Muscle of leg (tissue), 11 donors: Measurements from ENCODE around the gene DPH1. TPM values are rescaled to one million over a fixed set of nuclear protein-coding genes. Genes with fewer than 3 reads are reported as not detected.
A peak's percentile ranks its signal among the peaks of the same experiment; 100 is the strongest.

Experiments used
- DNase-seq: peaks from one replicate; pipeline ENCODE4 v3.0.0; 2013
- H3K27ac ChIP-seq: one replicate; pipeline ENCODE4 v1.5.1; 2013; ENCODE audit warnings: mild to moderate bottlenecking, low read length, control low read depth
- H3K27me3 ChIP-seq: one replicate; pipeline ENCODE4 v1.6.1; 2013; ENCODE audit warnings: low read length; ENCODE audit not compliant: control insufficient read depth, insufficient read depth
- H3K36me3 ChIP-seq: one replicate; pipeline ENCODE4 v1.6.1; 2013; ENCODE audit warnings: low read length; ENCODE audit not compliant: control insufficient read depth, insufficient read depth
- H3K4me1 ChIP-seq: one replicate; pipeline ENCODE4 v1.6.1; 2013; ENCODE audit warnings: low read length; ENCODE audit not compliant: control insufficient read depth, insufficient read depth
- H3K4me3 ChIP-seq: one replicate; pipeline ENCODE4 v1.5.1; 2013; ENCODE audit warnings: low read length, control low read depth
- H3K9me3 ChIP-seq: replicated peaks from 2 replicates; pipeline ENCODE4 v1.6.1; 2013; ENCODE audit warnings: low read depth, low read length; ENCODE audit not compliant: control insufficient read depth
- WGBS: methylation state at CpG from one replicate; pipeline ENCODE4 v1.1.5; 2013; ENCODE audit warnings: missing lambda C conversion rate; ENCODE audit not compliant: insufficient coverage; 5-methylcytosine and 5-hydroxymethylcytosine counted together
- polyA plus RNA-seq, 8 donors: library from polyadenylated mRNA; unstranded; fragments of 120-200 nt; gene quantifications; one replicate each; pipeline versions ENCODE4 v1.2.1 to v1.2.3, GENCODE V29; 2013; ENCODE audit warnings: inconsistent platforms in 1 of 8, low replicate concordance in 1 of 8; ENCODE audit not compliant: insufficient read length in 8 of 8, insufficient read depth in 1 of 8
- total RNA-seq: library from RNA; stranded (reverse); fragments of 120-200 nt; gene quantifications from one replicate; pipeline ENCODE4 v1.2.4, GENCODE V29; 2013

DPH1 gene
- total and polyA plus RNA-seq, 9 donors: 23.3 to 37.0 (median 31.2) TPM

DNA sequence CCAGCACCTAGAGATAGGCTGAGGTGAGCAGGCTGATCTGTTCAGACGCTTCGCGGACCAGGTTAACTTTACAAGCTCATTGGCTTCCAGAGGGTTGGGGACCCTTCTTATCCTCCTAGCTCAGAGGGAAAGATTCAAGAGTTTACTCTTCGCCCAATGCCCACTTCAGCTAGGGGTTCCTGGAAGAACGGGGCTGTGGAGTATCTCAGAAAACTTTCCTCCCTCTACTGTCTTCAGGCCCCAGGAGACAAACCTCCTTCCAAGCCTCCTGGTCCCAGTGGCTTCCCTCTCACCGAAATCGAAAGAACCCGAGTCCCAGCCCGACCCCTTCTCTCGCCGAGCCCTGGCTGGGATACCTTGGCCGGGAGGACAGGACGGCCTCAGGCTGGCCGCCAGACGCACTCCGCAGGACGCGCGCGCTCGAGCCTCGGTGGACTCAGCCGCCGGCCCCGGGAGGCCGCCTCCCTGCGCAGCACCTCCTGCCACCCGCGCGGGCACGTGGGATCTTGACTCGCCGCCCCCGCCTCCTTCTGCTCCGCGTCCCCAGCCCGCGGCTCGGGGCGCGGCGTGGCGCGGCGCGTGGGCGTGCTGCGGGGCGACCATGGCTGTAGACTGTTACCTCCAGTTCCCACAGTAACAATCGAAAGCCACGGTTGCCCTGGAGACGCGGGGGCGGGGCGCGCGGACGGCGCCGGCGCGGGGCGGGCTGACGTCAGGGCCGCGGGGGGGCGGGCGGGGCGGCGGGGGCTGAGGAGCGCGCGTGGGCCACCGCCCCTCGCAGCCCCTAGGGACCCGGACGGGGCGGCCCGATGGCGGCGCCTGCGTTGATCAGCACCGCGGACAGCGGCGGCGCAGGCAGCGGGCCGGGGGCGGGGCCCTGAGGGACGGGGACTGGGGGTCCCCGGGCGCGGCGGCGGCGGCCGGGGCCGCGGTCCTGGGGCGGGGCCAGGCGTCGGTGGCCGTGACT, 19.7 kb downstream of the DPH1 start:
- H3K36me3 ChIP-seq: peaks cover 4% of the 10 kb centered on the region
- peak overlapping the region; percentile 40 for H3K27ac ChIP-seq
- no peaks in the 10 kb centered on the region for H3K9me3 ChIP-seq
- DNase-seq: peak; percentile 92
- peaks cover 45% of the 10 kb centered on the region for H3K27me3 ChIP-seq
- 0% methylated on average over 98 of the region's 104 CpGs for WGBS
- peaks cover 39% of the 10 kb centered on the region for H3K4me1 ChIP-seq
- H3K4me3 ChIP-seq: peak overlapping the region; percentile 45

DNA sequence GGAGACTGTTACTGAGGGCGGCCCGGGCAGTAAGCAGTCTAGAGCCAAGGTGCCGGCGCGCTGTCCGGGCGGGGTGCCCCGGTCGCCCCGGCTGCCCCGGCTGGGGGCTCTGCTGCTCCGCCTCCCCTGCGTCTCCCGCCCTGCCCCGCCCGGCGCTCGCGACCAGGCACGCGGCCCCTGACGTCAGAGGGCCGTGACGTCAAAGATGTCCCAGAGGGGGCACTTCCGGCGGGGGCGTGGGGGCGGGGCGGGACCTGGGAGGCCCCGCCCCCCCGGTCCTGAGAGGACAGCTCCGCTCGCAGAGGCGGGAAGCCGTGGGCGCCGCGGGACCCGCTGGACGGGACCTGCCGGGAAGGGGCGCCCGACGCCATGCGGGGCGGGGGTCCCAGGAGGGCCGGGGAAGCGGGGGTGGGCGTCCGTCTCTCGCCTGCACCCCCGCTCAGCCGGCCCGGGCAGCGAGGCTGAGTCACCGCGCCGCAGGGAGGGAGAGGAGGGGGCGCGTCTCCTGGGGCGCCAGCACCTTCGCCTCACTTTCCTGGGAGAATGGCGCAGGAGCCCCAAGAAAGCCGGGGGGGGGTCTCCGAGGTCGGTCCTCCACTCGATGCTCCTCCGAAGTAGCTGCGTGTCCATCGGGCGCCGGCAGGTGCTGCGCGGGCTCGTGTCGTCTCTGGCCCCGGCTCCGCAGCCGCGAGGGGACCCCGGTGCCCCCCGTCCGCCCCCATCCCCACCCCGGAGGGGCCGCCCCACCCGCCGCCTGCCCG, 20.5 kb downstream of the DPH1 start:
- H3K4me1 ChIP-seq: peaks cover 41% of the 10 kb centered on the region
- H3K36me3 ChIP-seq: no peaks in the 10 kb centered on the region
- DNase-seq: peak; percentile 82
- peaks cover 49% of the 10 kb centered on the region for H3K27me3 ChIP-seq
- H3K9me3 ChIP-seq: no peaks in the 10 kb centered on the region
- WGBS: 1% methylated on average over 69 of the region's 88 CpGs
- H3K4me3 ChIP-seq: peak overlapping the region; percentile 37
- H3K27ac ChIP-seq: no peak overlapping the region

- Histone ChIP-seq H3K4me1 (peaks cover 41% of the 10 kb centered on the region), H3K27ac (no peak overlapping the region), H3K36me3 (no peaks in the 10 kb centered on the region), H3K27me3 (peaks cover 52% of the 10 kb centered on the region), H3K9me3 (no peaks in the 10 kb centered on the region), H3K4me3 (no peak overlapping the region)
- DNase-seq: peak; percentile 74
- 4% methylated on average over 63 of the region's 81 CpGs for WGBS
These were observed 21.3 kb downstream of the DPH1 start for GRCh38 chr17:2051061-2051932.

DNA sequence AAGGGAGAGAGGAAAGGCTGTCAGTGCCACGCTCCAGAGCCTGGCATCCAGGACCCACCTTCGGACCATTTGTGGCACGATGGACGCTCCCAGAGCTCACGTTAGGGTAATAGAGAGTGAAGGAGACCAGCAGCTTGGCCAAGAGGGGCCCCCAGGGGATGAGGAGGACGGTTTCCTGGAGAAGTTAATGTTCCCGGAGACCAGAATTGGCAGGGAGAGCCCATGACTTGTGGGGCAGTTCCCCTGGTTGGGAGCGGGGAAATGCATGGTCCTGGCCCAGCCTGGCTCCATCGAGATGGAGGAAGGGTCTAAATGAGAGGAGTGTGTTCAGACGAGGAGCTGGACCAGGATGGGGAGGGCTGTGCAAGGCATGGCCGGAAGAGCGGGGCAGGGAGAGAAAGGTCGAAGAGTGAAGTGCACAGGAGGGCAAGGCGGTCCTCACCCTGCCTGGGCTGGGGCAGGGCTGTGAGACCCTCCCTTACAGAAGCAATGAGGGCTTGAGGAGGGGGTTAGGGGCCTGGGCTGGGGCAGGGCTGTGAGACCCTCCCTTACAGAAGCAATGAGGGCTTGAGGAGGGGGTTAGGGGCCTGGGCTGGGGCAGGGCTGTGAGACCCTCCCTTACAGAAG, 22.1 kb downstream of the DPH1 start:
- 23% methylated on average over 10 of the region's 14 CpGs for WGBS
- peaks cover 41% of the 10 kb centered on the region for H3K4me1 ChIP-seq
- peaks cover 56% of the 10 kb centered on the region for H3K27me3 ChIP-seq

DNA sequence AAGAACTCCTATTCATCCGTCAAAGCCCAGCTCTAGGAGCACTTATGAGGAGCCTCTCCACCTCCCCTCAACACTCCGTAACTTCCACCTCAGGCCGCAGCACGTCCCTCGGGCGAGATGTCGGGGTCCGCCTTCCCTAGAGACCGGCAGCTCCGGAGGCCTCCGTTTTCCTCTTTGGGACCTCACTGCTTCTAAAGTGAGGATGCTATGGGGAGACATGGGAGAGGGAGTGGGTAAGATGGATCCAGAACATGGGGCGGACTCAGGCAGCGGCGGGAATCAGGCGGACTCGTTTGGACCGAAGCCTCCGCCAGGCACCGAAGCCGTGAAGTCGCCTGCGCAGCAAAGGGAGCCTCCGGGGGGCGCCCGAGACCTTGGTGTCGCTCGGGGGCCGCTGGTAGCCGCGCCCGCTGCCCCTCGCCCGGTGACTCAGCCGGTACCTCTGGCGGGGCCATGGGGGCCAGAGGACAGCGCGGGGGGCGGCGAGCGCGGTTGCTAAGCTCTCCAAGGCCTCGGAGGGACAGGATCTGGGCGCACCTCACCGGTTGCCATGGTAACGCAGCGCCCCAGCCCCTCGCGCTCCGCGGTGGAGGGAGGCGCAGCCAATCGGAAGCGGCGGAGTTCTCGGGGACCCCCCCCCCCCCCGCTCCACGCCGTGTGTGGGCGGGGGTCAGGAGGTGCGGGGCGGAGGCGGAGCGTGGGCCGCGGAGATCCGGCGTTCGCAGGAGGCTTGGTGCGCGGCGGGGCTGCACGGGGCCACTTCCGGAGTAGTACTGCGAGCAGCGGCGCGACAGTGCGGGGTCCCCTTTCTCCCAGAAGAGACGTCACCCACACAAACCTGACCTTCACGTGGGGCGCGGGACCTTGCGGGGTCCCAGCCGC, 23.7 kb downstream of the DPH1 start:
- peak; percentile 84 for DNase-seq
- 3% methylated on average over 49 of the region's 84 CpGs for WGBS
- Histone ChIP-seq H3K4me1 (peaks cover 43% of the 10 kb centered on the region), H3K27ac (peak overlapping the region; percentile 87), H3K4me3 (peak overlapping the region; percentile 46), H3K36me3 (peaks cover 5% of the 10 kb centered on the region), H3K9me3 (no peaks in the 10 kb centered on the region), H3K27me3 (peaks cover 58% of the 10 kb centered on the region)

More for the DNA sequence above, 22.1 kb downstream of the DPH1 start:
- Histone ChIP-seq H3K4me3 (no peak overlapping the region), H3K36me3 (no peaks in the 10 kb centered on the region), H3K9me3 (no peaks in the 10 kb centered on the region), H3K27ac (no peak overlapping the region)
- no peak for DNase-seq

DNA sequence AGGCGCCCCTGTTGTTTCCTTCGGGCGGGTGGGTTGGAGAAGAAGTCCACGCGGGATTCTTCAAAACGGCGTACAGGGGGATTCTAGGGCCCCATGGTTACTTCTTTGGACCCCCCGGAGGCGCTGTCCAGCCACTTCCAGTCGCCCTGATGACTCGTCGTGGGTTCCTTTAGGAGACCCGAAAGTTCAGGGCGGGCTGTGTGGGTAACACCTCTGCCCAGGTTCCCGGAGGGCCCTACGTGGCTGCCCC, 24.2 kb downstream of the DPH1 start:
- 7% methylated on average over 16 of the region's 16 CpGs for WGBS
- no peak for DNase-seq
- Histone ChIP-seq H3K27me3 (peaks cover 55% of the 10 kb centered on the region), H3K27ac (peak overlapping the region; percentile 87), H3K36me3 (peaks cover 6% of the 10 kb centered on the region), H3K4me1 (peaks cover 40% of the 10 kb centered on the region), H3K9me3 (no peaks in the 10 kb centered on the region), H3K4me3 (peak overlapping the region; percentile 46)

DNA sequence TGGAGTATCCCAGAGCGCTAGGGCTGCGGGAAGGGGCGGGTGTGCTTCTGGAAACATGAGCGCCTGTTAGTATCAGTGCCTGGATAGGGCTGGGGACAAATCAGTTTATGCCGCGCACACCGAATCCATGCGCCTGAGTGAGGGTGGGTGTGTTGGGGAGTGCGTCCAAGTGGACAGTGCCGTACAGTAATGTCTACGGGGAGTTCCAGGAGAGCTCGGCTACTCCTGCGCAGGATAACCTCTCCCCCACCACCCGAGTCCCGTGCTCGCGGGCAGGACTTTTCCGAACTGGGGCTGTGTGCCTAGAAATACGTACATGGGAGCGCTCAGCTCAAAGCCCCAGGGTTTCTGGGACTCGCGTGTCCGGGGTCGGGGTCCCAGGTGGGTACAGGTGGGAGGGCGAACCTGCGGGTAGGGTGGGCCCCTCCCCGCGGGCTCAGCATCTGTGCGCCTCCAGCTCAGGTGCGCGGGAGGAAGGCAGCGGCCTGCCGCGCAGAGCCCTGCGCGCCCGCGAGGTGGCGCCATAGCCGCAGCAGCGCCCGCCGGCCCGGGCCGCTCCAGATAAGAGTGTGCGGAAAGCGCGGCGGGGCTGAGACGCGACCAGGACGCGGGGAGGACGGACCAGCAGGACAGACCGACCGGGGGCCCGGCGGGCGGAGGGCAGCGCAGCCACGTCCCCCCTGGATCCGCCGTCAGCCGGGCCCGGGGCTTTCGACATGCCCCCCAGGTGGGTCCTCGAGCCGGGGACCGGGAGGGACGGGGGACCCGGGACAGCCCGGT, 24.7 kb downstream of the DPH1 start, which contains the start of gene HIC1:
Gene HIC1 (plus strand): TSS at position 592 of the 780 bp plus-strand sequence. CDS start 1,588 bp downstream, outside the sequence.
- Histone ChIP-seq H3K4me3 (peak within 1 kb of the TSS; percentile 56), H3K36me3 (peaks cover 11% of the 10 kb centered on the region), H3K27me3 (peaks cover 55% of the 10 kb centered on the region), H3K27ac (peak within 1 kb of the TSS; percentile 87), H3K9me3 (no peaks in the 10 kb centered on the region), H3K4me1 (peaks cover 41% of the 10 kb centered on the region)
- DNase-seq: peak; percentile 92
- WGBS: under 1% methylated on average over 62 of the region's 72 CpGs

DNA sequence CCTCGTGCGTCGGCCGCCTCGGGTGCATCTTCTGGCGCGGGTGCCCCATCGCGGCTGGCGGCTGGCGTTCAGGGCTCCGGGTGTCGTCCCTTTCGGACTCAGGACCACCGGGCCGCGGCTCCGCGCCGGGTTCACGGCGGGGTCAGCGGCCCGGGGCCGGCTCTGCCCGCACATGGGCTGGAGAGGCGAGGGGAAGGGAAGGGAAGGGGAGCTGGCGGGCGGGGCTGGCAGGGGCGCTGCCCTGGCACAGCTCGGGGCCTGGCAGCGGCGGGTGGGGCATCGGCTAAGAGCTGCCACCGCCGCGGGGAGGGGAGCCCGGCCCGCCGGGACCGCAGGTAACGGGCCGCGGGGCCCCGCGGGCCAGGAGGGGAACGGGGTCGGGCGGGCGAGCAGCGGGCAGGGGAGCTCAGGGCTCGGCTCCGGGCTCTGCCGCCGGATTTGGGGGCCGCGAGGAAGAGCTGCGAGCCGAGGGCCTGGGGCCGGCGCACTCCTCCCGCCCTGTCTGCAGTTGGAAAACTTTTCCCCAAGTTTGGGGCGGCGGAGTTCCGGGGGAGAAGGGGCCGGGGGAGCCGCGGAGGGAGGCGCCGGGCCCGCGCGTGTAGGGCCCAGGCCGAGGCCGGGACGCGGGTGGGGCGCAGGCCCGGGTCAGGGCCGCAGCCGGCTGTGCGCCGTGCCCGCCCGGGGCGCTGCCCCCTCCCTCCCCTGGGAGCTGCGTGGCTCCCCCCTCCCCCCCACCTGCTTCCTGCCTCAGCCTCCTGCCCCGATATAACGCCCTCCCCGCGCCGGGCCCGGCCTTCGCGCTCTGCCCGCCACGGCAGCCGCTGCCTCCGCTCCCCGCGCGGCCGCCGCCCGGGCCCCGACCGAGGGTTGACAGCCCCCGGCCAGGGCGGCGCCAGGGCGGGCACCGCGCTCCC, 25.6 kb downstream of the DPH1 start:
- H3K4me1 ChIP-seq: peaks cover 49% of the 10 kb centered on the region
- H3K9me3 ChIP-seq: no peaks in the 10 kb centered on the region
- H3K36me3 ChIP-seq: peaks cover 19% of the 10 kb centered on the region
- H3K4me3 ChIP-seq: peak overlapping the region; percentile 56
- WGBS: under 1% methylated on average over 109 of the region's 113 CpGs
- peak overlapping the region; percentile 75 for H3K27ac ChIP-seq
- peak; percentile 82 for DNase-seq
- H3K27me3 ChIP-seq: peaks cover 57% of the 10 kb centered on the region
